ENCODE measurements around the gene KRTAP5-10.
"Not testable (repeated sequence)": the region's sequence is repeated elsewhere in the genome, so short reads cannot be mapped to it uniquely, and the experiment has no call there.

Gene KRTAP5-10

GRCh38 chr11:71579513-71579912 is 14.2 kb downstream of the KRTAP5-10 start:
- not testable (repeated sequence) for H3K4me1 ChIP-seq (ENCODE audit: control insufficient read depth, low read depth, low read length); H3K27ac ChIP-seq (ENCODE audit: low read length); H3K36me3 ChIP-seq (ENCODE audit: control insufficient read depth, low read depth, low read length); H3K9me3 ChIP-seq (ENCODE audit: control insufficient read depth, low read depth, low read length); H3K27me3 ChIP-seq (ENCODE audit: control insufficient read depth, insufficient read depth, low read length); H3K9ac ChIP-seq (ENCODE audit: low read length); H3K4me3 ChIP-seq (ENCODE audit: low read length)

GRCh38 chr11:71580057-71581003 is 15.0 kb downstream of the KRTAP5-10 start:
- H3K27ac ChIP-seq (ENCODE audit: low read length), result no peak overlapping the region
- H3K4me1 ChIP-seq (ENCODE audit: control insufficient read depth, low read depth, low read length), result peaks cover 3% of the 10 kb centered on the region
- no peak overlapping the region for H3K9ac ChIP-seq (ENCODE audit: low read length)
- no peak overlapping the region for H3K4me3 ChIP-seq (ENCODE audit: low read length)
- no peaks in the 10 kb centered on the region for H3K27me3 ChIP-seq (ENCODE audit: control insufficient read depth, insufficient read depth, low read length)
- no peaks in the 10 kb centered on the region for H3K36me3 ChIP-seq (ENCODE audit: control insufficient read depth, low read depth, low read length)
- no peaks in the 10 kb centered on the region for H3K9me3 ChIP-seq (ENCODE audit: control insufficient read depth, low read depth, low read length)

GRCh38 chr11:71581826-71582225 is 16.5 kb downstream of the KRTAP5-10 start:
- Histone ChIP-seq H3K27ac (ENCODE audit: low read length) (no peak overlapping the region), H3K36me3 (ENCODE audit: control insufficient read depth, low read depth, low read length) (no peaks in the 10 kb centered on the region), H3K4me1 (ENCODE audit: control insufficient read depth, low read depth, low read length) (peaks cover 3% of the 10 kb centered on the region), H3K4me3 (ENCODE audit: low read length) (no peak overlapping the region), H3K27me3 (ENCODE audit: control insufficient read depth, insufficient read depth, low read length) (no peaks in the 10 kb centered on the region), H3K9ac (ENCODE audit: low read length) (no peak overlapping the region), H3K9me3 (ENCODE audit: control insufficient read depth, low read depth, low read length) (no peaks in the 10 kb centered on the region)

GRCh38 chr11:71582309-71582895 is 17.0 kb downstream of the KRTAP5-10 start, which contains the start of gene KRTAP5-11:
TSS of gene KRTAP5-11 (minus strand) at chr11:71582875. CDS start at chr11:71582837, 38 bp downstream.
- Histone ChIP-seq H3K9ac (ENCODE audit: low read length) (no peak within 1 kb of the TSS), H3K4me3 (ENCODE audit: low read length) (no peak within 1 kb of the TSS)

GRCh38 chr11:71582969-71583368 is 17.6 kb downstream of the KRTAP5-10 start:
- H3K4me3 ChIP-seq (ENCODE audit: low read length); H3K27me3 ChIP-seq (ENCODE audit: control insufficient read depth, insufficient read depth, low read length): not testable (repeated sequence)

More at GRCh38 chr11:71582309-71582895, 17.0 kb downstream of the KRTAP5-10 start, which contains the start of gene KRTAP5-11:
- peaks cover 3% of the 10 kb centered on the region for H3K4me1 ChIP-seq (ENCODE audit: control insufficient read depth, low read depth, low read length)
- H3K27ac ChIP-seq (ENCODE audit: low read length), result no peak within 1 kb of the TSS
- H3K36me3 ChIP-seq (ENCODE audit: control insufficient read depth, low read depth, low read length), result no peaks in the 10 kb centered on the region
- H3K9me3 ChIP-seq (ENCODE audit: control insufficient read depth, low read depth, low read length), result no peaks in the 10 kb centered on the region
- no peaks in the 10 kb centered on the region for H3K27me3 ChIP-seq (ENCODE audit: control insufficient read depth, insufficient read depth, low read length)

GRCh38 chr11:71585673-71586072 is 20.3 kb downstream of the KRTAP5-10 start:
- H3K27ac ChIP-seq (ENCODE audit: low read length), result not testable (repeated sequence)

More at GRCh38 chr11:71582969-71583368, 17.6 kb downstream of the KRTAP5-10 start:
- not testable (repeated sequence) for H3K9ac ChIP-seq (ENCODE audit: low read length); H3K36me3 ChIP-seq (ENCODE audit: control insufficient read depth, low read depth, low read length); H3K27ac ChIP-seq (ENCODE audit: low read length); H3K9me3 ChIP-seq (ENCODE audit: control insufficient read depth, low read depth, low read length); H3K4me1 ChIP-seq (ENCODE audit: control insufficient read depth, low read depth, low read length)

GRCh38 chr11:71588314-71588713 is 23.0 kb downstream of the KRTAP5-10 start:
- H3K9ac ChIP-seq (ENCODE audit: low read length); H3K27me3 ChIP-seq (ENCODE audit: control insufficient read depth, insufficient read depth, low read length); H3K4me1 ChIP-seq (ENCODE audit: control insufficient read depth, low read depth, low read length); H3K27ac ChIP-seq (ENCODE audit: low read length); H3K36me3 ChIP-seq (ENCODE audit: control insufficient read depth, low read depth, low read length); H3K4me3 ChIP-seq (ENCODE audit: low read length); H3K9me3 ChIP-seq (ENCODE audit: control insufficient read depth, low read depth, low read length): not testable (repeated sequence)

More at GRCh38 chr11:71585673-71586072, 20.3 kb downstream of the KRTAP5-10 start:
- H3K27me3 ChIP-seq (ENCODE audit: control insufficient read depth, insufficient read depth, low read length); H3K9me3 ChIP-seq (ENCODE audit: control insufficient read depth, low read depth, low read length); H3K4me3 ChIP-seq (ENCODE audit: low read length); H3K9ac ChIP-seq (ENCODE audit: low read length); H3K4me1 ChIP-seq (ENCODE audit: control insufficient read depth, low read depth, low read length); H3K36me3 ChIP-seq (ENCODE audit: control insufficient read depth, low read depth, low read length): not testable (repeated sequence)

GRCh38 chr11:71588822-71589545 is 23.6 kb downstream of the KRTAP5-10 start:
- H3K4me1 ChIP-seq (ENCODE audit: control insufficient read depth, low read depth, low read length); H3K27me3 ChIP-seq (ENCODE audit: control insufficient read depth, insufficient read depth, low read length); H3K36me3 ChIP-seq (ENCODE audit: control insufficient read depth, low read depth, low read length); H3K9ac ChIP-seq (ENCODE audit: low read length); H3K9me3 ChIP-seq (ENCODE audit: control insufficient read depth, low read depth, low read length); H3K4me3 ChIP-seq (ENCODE audit: low read length); H3K27ac ChIP-seq (ENCODE audit: low read length): not testable (repeated sequence)

- not testable (repeated sequence) for H3K27ac ChIP-seq (ENCODE audit: low read length); H3K9me3 ChIP-seq (ENCODE audit: control insufficient read depth, low read depth, low read length); H3K4me1 ChIP-seq (ENCODE audit: control insufficient read depth, low read depth, low read length); H3K27me3 ChIP-seq (ENCODE audit: control insufficient read depth, insufficient read depth, low read length); H3K9ac ChIP-seq (ENCODE audit: low read length); H3K4me3 ChIP-seq (ENCODE audit: low read length); H3K36me3 ChIP-seq (ENCODE audit: control insufficient read depth, low read depth, low read length)
These were observed 24.2 kb downstream of the KRTAP5-10 start for GRCh38 chr11:71589546-71589920.

- H3K27me3 ChIP-seq (ENCODE audit: control insufficient read depth, insufficient read depth, low read length), result peaks cover 23% of the 10 kb centered on the region
- not testable (repeated sequence) for H3K9ac ChIP-seq (ENCODE audit: low read length); H3K36me3 ChIP-seq (ENCODE audit: control insufficient read depth, low read depth, low read length); H3K9me3 ChIP-seq (ENCODE audit: control insufficient read depth, low read depth, low read length); H3K4me3 ChIP-seq (ENCODE audit: low read length); H3K4me1 ChIP-seq (ENCODE audit: control insufficient read depth, low read depth, low read length); H3K27ac ChIP-seq (ENCODE audit: low read length)
These were observed 37.9 kb downstream of the KRTAP5-10 start for GRCh38 chr11:71603221-71603620.

- not testable (repeated sequence) for H3K36me3 ChIP-seq (ENCODE audit: control insufficient read depth, low read depth, low read length); H3K9ac ChIP-seq (ENCODE audit: low read length); H3K9me3 ChIP-seq (ENCODE audit: control insufficient read depth, low read depth, low read length); H3K4me3 ChIP-seq (ENCODE audit: low read length); H3K27ac ChIP-seq (ENCODE audit: low read length); H3K4me1 ChIP-seq (ENCODE audit: control insufficient read depth, low read depth, low read length)
- H3K27me3 ChIP-seq (ENCODE audit: control insufficient read depth, insufficient read depth, low read length), result peaks cover 23% of the 10 kb centered on the region
These were observed 39.6 kb downstream of the KRTAP5-10 start for GRCh38 chr11:71604798-71605488.
